ENCODE measurements around the gene TTC3.
A peak's percentile ranks its signal among the peaks of the same experiment; 100 is the strongest.

TTC3 gene

DNA sequence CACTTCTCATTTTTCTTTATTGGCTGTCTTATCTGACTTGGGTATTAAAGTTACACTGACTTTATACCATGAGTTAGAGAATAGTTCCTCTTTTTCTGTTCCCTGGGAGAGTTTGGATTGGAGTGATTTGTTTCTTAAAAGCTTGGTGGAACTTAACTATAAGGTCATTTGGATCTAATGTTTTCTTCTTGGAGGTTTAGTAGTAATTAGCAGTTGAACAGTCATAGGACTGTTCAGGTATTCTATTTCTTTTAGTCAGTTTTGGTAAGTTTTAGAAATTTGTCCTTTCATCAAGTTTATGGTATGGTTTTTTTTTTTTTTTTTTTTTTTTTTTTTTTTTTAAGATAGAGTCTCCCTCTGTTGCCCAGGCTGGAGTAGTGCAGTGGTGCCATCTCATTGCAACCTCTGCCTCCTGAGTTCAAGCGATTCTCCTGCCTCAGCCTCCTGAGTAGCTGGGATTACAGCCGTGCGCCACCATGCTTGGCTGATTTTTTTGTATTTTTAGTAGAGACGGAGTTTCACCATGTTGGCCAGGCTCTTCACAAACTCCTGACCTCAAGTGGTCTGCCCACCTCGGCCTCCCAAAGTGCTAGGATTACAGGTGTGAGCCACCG, 6.3 kb downstream of the TTC3 start:
- no peak for TF ChIP-seq ZFX (IDR thresholded peaks at IDR 0.05)
- TF ChIP-seq, protein P1, sequence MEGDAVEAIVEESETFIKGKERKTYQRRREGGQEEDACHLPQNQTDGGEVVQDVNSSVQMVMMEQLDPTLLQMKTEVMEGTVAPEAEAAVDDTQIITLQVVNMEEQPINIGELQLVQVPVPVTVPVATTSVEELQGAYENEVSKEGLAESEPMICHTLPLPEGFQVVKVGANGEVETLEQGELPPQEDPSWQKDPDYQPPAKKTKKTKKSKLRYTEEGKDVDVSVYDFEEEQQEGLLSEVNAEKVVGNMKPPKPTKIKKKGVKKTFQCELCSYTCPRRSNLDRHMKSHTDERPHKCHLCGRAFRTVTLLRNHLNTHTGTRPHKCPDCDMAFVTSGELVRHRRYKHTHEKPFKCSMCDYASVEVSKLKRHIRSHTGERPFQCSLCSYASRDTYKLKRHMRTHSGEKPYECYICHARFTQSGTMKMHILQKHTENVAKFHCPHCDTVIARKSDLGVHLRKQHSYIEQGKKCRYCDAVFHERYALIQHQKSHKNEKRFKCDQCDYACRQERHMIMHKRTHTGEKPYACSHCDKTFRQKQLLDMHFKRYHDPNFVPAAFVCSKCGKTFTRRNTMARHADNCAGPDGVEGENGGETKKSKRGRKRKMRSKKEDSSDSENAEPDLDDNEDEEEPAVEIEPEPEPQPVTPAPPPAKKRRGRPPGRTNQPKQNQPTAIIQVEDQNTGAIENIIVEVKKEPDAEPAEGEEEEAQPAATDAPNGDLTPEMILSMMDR (conservative IDR thresholded peaks at IDR 0.05), result peak; percentile 45
- H3K27ac ChIP-seq, result no peak overlapping the region

DNA sequence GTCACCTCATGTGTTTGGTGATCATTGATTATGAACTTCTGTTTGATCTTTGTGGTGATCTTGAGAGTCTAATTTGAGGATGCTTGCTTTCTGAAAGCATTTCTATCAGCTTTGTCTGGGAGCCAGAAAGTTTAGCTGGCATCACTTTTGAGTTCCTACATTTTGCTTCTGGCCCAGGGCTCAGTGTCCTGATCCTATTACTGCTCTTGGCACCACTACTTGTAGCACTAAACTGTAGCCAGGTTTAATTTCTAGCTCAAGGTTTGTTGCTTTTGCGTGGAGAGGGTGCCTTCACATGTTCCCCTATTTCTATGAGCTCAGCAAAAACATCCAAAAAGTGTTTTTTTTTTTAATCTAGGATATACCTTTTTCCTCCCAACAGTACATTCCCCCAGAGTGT, 9.3 kb downstream of the TTC3 start:
- TF ChIP-seq, protein P1 (conservative IDR thresholded peaks at IDR 0.05), result no peak
- TF ChIP-seq ZFX (IDR thresholded peaks at IDR 0.05), result no peak
- 0 out of 2 replicates have a peak overlapping the region, but pooled peaks have one; percentile 8 for H3K27ac ChIP-seq

DNA sequence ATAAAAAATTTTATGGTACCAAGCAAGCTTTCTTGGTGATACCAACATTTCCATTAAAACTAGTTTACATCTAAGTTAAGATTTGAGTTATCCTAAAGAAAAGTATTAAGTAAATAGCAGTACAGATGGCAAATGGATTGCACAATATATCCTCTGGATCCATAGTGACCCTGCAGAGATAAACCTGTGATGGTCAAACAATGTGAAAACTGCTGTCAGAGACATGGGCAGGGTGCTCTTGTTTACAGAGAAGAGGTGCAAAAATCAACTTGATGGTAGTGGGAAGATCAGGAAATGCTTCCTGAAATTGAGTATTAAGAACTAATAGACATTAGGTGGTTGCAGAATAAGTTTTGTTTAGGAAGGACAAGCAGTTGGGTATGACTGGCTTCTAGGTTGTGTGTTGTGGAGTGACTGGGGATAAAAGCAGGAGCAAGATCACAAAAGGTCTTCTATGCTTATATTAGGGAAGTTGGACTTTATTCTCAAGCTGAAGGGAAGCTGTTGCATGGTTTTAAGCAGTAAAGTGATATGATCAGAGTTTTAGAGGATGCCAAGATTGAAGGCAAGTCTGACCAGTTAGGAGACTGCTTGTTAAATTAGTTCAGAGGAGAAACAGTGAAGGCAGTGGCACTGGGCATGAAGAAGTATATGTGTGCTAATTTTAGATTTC, 9.9 kb downstream of the TTC3 start:
- no peak overlapping the region for H3K27ac ChIP-seq

DNA sequence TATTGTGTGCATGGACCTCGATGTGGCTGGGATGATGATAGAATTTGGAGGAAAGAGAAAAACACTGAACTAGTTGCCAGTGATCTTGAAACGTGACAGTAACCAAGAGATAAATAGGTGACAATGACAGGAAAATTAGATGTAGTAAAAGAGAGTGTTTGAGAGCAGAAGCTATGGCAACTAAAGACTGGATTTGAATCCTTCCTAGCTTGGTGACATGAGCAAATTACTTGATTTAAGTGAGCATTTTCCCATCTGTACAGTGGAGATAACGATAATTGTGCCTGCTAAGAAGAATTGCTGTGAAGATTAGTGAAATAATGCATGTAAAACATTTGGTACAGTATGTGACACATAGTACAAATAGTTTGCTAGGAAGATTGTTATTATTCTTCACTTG, 12.7 kb downstream of the TTC3 start:
- no peak for TF ChIP-seq ZFX (IDR thresholded peaks at IDR 0.05)
- no peak overlapping the region for H3K27ac ChIP-seq

More for the DNA sequence above, 9.9 kb downstream of the TTC3 start:
- TF ChIP-seq, protein P1 (conservative IDR thresholded peaks at IDR 0.05), result no peak
- TF ChIP-seq ZFX (IDR thresholded peaks at IDR 0.05), result no peak

DNA sequence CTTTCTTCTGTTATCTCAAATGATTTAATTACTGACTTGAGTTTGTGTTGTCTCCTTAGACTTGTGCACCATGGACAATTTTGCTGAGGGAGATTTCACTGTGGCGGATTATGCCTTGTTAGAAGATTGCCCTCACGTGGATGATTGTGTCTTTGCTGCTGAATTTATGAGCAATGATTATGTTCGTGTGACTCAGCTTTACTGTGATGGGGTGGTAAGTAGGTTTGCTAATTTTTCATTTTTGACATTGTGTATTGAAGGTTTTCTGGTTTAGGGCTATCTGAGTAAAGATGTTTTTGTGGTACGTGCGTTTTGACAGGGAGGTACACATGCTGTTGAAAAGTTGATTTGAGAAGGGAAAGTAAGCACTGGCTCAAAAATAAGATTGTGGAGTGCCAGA, 14.1 kb downstream of the TTC3 start:
- TF ChIP-seq, protein P1 (conservative IDR thresholded peaks at IDR 0.05), result peak; percentile 33
- TF ChIP-seq ZFX (IDR thresholded peaks at IDR 0.05), result no peak
- no peak overlapping the region for H3K27ac ChIP-seq

DNA sequence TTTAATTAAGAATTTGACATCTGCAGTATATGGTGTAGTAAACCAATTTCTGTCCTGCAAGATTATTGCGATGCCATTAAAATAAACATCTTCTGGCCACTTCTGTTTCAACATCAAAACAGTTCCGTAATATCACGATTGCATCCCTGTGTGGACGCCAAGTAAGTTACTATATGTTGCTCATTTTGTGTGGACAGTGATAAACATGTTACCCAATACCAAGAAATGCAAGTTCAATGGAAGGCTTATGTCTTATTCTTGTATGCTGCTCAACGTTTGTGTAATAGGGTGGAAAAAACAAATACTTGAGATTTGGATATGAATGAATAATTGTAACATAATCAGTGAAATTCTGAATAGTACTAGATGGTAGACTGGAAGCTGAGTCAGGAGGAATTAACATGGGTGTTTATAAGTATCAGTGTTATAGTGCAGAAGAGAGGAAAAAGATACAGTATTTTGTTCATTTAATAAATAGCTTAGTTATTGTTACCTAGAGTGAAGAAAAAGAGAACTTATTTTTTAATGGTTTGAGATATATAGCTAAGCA, 15.2 kb downstream of the TTC3 start:
- H3K27ac ChIP-seq, result no peak overlapping the region
- TF ChIP-seq, protein P1 (conservative IDR thresholded peaks at IDR 0.05), result no peak
- no peak for TF ChIP-seq ZFX (IDR thresholded peaks at IDR 0.05)

DNA sequence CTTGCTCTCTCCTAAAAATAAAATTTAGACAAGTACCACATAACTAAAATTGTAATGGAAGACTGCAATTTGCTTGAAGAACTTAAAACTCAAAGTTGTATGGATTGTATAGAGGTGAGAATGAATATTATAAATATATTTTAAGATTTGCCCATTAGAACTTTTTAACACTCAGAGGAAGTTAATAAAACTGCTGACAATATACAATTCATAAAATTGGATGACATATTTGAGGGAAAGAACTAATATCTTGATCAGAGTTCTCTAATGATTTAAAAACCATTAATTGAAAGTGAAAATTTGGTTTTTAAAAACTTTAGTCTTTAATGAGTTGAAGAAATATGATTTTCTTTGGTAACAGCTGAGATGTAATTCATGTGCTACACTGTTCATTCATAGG, 20.9 kb downstream of the TTC3 start:
- TF ChIP-seq, protein P1 (conservative IDR thresholded peaks at IDR 0.05), result no peak
- TF ChIP-seq ZFX (IDR thresholded peaks at IDR 0.05), result no peak
- no peak overlapping the region for H3K27ac ChIP-seq

Measured in C4-2B (cell line).